HepG2 (cell line): Measurements from ENCODE around the gene YKT6. TPM values are rescaled to one million over a fixed set of nuclear protein-coding genes. Genes with fewer than 3 reads are reported as not detected.
A peak's percentile ranks its signal among the peaks of the same experiment; 100 is the strongest.

Source experiments
- AGO2 ChIP-seq: fragments of 200-400 bp; formaldehyde crosslinking; optimal IDR thresholded peaks from 2 replicates; pipeline ENCODE3; 2017; ENCODE audit warnings: mild to moderate bottlenecking, low read depth, low read length, moderate library complexity
- ARID5B ChIP-seq: IDR thresholded peaks from 2 replicates; pipeline ENCODE4 v1.4.0; 2020; ENCODE audit warnings: mild to moderate bottlenecking, missing genetic modification reagents
- ASH2L ChIP-seq: fragments of 300-600, 200-600 bp; sonication (generic); IDR thresholded peaks from 2 replicates; pipeline ENCODE4 v1.7.0; 2017; ENCODE audit warnings: low read depth, mild to moderate bottlenecking, moderate library complexity, mixed read lengths, low read length; ENCODE audit not compliant: insufficient read length
- ATF7-NPFF ChIP-seq: sonication (generic); formaldehyde crosslinking; IDR thresholded peaks from 2 replicates; pipeline ENCODE4 v1.8.1; 2023; ENCODE audit warnings: mild to moderate bottlenecking, low read depth, missing genetic modification reagents, moderate library complexity
- GATAD1 ChIP-seq: IDR thresholded peaks from 2 replicates; pipeline ENCODE4 v1.6.1; 2016; ENCODE audit warnings: missing genetic modification reagents, missing compliant biosample characterization
- HMGXB3 ChIP-seq: sonication (generic); formaldehyde crosslinking; IDR thresholded peaks from 2 replicates; pipeline ENCODE4 v1.4.0; 2020; ENCODE audit warnings: missing genetic modification reagents, borderline replicate concordance
- HOXA3 ChIP-seq: sonication (generic); formaldehyde crosslinking; IDR thresholded peaks from 2 replicates; pipeline ENCODE4 v1.5.0; 2020; ENCODE audit warnings: missing genetic modification reagents
- MXI1 ChIP-seq: IDR thresholded peaks from 3 replicates; pipeline ENCODE4 v1.6.1; 2012; ENCODE audit warnings: low read depth, low read length, inconsistent platforms, borderline replicate concordance
- NR1H2 ChIP-seq: sonication (generic); formaldehyde crosslinking; IDR thresholded peaks from 2 replicates; pipeline ENCODE4 v1.8.1; 2022; ENCODE audit warnings: low read depth, missing genetic modification reagents, borderline replicate concordance
- TEAD3 ChIP-seq: optimal IDR thresholded peaks from 2 replicates; pipeline ENCODE3; 2016; ENCODE audit warnings: borderline replicate concordance
- ZNF883 ChIP-seq: sonication (generic); formaldehyde crosslinking; IDR thresholded peaks from 2 replicates; pipeline ENCODE4 v1.5.1; 2020; ENCODE audit warnings: mild to moderate bottlenecking, missing genetic modification reagents; ENCODE audit errors: not compliant biosample characterization
- polyA plus RNA-seq, 8 experiments: library from polyadenylated mRNA; depleted of rRNA in 3 of 8; stranded (reverse) in 7 of 8; unstranded in 1 of 8; fragments of >200 nt; fragmentation: Illumina TruSeq in 4 of 8; extraction: Trizol in 4 of 8; gene quantifications; 2 replicates each; pipeline versions ENCODE4 v1.2.1 to v1.2.3, GENCODE V29; 2011 to 2016; ENCODE audit warnings: low read depth in 4 of 8, missing spikeins in 1 of 8, mixed read lengths in 1 of 8; ENCODE audit not compliant: insufficient read depth in 1 of 8
- total RNA-seq, 5 experiments: library from RNA; depleted of rRNA; stranded (reverse); fragments of >200 nt; fragmentation: Illumina TruSeq; extraction: Trizol; gene quantifications; 2 replicates each; pipeline ENCODE4 v1.2.3, GENCODE V29; 2016; ENCODE audit warnings: low read depth in 1 of 5
- TF ChIP-seq, protein P1 (sequence below): sonication (generic); formaldehyde crosslinking; IDR thresholded peaks from 2 replicates; pipeline ENCODE4 v1.5.0; 2020; ENCODE audit warnings: mild to moderate bottlenecking, missing genetic modification reagents, borderline replicate concordance
- TF ChIP-seq, protein P2 (sequence below): sonication (generic); formaldehyde crosslinking; IDR thresholded peaks from 2 replicates; pipeline ENCODE4 v1.9.0; 2021; ENCODE audit warnings: missing genetic modification reagents, mild to moderate bottlenecking, borderline replicate concordance

Gene YKT6
- total and polyA plus RNA-seq, 2 of the 13 experiments (the other 11 are each of a cell fraction or from before 2014, with no cell fraction given): 52.2 to 60.3 TPM

DNA sequence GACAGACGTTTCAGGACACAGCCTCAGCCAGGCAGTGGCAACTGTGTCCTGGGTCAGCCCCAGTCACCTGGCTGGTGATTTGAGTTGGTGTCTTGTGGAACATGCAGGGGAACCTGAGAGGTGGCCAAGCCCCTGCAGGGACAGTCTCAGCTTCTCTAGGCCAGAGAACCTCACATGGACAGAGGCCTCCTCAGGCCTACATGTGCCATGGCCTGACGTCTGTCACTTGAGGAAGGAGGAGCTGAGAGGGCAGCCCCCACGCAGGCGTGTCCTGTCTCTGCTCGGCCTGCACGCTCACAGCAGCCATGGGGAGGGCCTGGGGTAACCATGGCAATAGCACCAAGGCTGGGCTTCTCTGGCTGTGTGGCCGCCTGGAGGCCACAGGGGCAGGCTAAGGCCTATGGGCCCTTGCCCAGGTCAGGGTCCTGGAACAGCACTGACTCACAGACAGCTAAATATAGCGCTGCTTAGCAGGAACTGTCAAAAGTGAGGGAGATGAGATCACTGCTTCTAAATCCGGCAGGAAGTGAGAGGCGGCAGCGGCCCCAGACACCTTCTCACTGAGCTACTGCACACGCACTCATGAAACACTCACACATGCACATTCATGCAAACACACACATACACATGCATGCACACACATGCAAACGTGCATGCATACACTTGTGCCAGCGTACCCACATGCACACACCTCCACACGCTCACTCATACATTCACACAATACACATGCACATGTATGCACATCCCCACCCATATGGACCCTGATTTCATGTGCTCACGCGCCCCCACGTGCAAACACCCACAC, 57.0 kb downstream of the YKT6 start (continued):
- TF ChIP-seq, protein P1, sequence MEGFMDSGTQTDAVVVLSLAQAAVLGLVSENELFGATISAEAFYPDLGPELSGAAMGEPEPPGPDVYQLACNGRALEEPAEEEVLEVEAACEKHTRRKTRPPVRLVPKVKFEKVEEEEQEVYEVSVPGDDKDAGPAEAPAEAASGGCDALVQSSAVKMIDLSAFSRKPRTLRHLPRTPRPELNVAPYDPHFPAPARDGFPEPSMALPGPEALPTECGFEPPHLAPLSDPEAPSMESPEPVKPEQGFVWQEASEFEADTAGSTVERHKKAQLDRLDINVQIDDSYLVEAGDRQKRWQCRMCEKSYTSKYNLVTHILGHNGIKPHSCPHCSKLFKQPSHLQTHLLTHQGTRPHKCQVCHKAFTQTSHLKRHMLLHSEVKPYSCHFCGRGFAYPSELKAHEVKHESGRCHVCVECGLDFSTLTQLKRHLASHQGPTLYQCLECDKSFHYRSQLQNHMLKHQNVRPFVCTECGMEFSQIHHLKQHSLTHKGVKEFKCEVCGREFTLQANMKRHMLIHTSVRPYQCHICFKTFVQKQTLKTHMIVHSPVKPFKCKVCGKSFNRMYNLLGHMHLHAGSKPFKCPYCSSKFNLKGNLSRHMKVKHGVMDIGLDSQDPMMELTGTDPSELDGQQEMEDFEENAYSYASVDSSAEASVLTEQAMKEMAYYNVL (CRISPR knock-in tag): no peak
- TF ChIP-seq ZNF883 (CRISPR knock-in tag): peak; percentile 20
- no peak for TF ChIP-seq NR1H2 (CRISPR knock-in tag)
- peak; percentile 65; the same call in 1 of the 3 replicates for TF ChIP-seq MXI1
- TF ChIP-seq GATAD1 (CRISPR knock-in tag): 0 out of 2 replicates have a peak, but pooled peaks have one; percentile 16
- TF ChIP-seq HOXA3 (CRISPR knock-in tag): peak; percentile 18; the same call in 1 of the 2 replicates
- 0 out of 2 replicates have a peak, but pooled peaks have one; percentile 25 for TF ChIP-seq ARID5B (CRISPR knock-in tag)
- 0 out of 2 replicates have a peak, but pooled peaks have one; percentile 29 for TF ChIP-seq HMGXB3
- peak; percentile 12 for TF ChIP-seq TEAD3 (CRISPR knock-in tag)
- TF ChIP-seq AGO2: no peak
- TF ChIP-seq, protein P2, sequence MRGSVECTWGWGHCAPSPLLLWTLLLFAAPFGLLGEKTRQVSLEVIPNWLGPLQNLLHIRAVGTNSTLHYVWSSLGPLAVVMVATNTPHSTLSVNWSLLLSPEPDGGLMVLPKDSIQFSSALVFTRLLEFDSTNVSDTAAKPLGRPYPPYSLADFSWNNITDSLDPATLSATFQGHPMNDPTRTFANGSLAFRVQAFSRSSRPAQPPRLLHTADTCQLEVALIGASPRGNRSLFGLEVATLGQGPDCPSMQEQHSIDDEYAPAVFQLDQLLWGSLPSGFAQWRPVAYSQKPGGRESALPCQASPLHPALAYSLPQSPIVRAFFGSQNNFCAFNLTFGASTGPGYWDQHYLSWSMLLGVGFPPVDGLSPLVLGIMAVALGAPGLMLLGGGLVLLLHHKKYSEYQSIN: no peak
- TF ChIP-seq ASH2L: no peak
- TF ChIP-seq ATF7-NPFF (CRISPR knock-in tag): no peak
